DMS 273 treated with DMSO at 0.1 percent for 48 hours (cell line): ENCODE measurements around the gene KIF22.

Source experiments
- DNase-seq: peaks from one replicate; lab custom pipeline; 2025; lab: John Stamatoyannopoulos, UW

KIF22 gene

GRCh38 chr16:29804020-29804419 lies 13.5 kb downstream of the KIF22 start:
- no peak for DNase-seq

- DNase-seq, result peak; percentile 36
Observed at GRCh38 chr16:29804455-29805231, 14.1 kb downstream of the KIF22 start.

- DNase-seq, result peak; percentile 98
Observed at GRCh38 chr16:29805232-29806098, 14.9 kb downstream of the KIF22 start.

- DNase-seq, result peak; percentile 94
Observed at GRCh38 chr16:29806099-29806579, 15.6 kb downstream of the KIF22 start, which contains the start of gene MAZ. Gene MAZ (plus strand): TSS chr16:29806529. CDS start chr16:29806702, 173 bp downstream.

GRCh38 chr16:29806641-29807425 lies 16.3 kb downstream of the KIF22 start:
- peak; percentile 58 for DNase-seq

- peak; percentile 77 for DNase-seq
Observed at GRCh38 chr16:29807426-29808218, 17.1 kb downstream of the KIF22 start.

GRCh38 chr16:29808219-29808900 lies 17.8 kb downstream of the KIF22 start:
- DNase-seq, result no peak

- no peak for DNase-seq
Observed at GRCh38 chr16:29809031-29809747, 18.6 kb downstream of the KIF22 start.

GRCh38 chr16:29809850-29810698 lies 19.5 kb downstream of the KIF22 start:
- DNase-seq, result peak; percentile 34

GRCh38 chr16:29810699-29811169 lies 20.2 kb downstream of the KIF22 start:
- DNase-seq, result no peak

- peak; percentile 91 for DNase-seq
Observed at GRCh38 chr16:29811170-29811895, 20.8 kb downstream of the KIF22 start.

GRCh38 chr16:29811896-29812665 lies 21.5 kb downstream of the KIF22 start, which contains the start of gene PRRT2:
Gene PRRT2 (plus strand): TSS chr16:29812193. CDS start chr16:29813055, 862 bp downstream.
- DNase-seq, result no peak

- no peak for DNase-seq
Observed at GRCh38 chr16:29812754-29813643, 22.4 kb downstream of the KIF22 start.

GRCh38 chr16:29813644-29814562 lies 23.4 kb downstream of the KIF22 start:
- DNase-seq, result no peak

- DNase-seq, result no peak
Observed at GRCh38 chr16:29814592-29814991, 24.0 kb downstream of the KIF22 start.
